ENCODE measurements around the gene EPHA7.

EPHA7 gene

DNA sequence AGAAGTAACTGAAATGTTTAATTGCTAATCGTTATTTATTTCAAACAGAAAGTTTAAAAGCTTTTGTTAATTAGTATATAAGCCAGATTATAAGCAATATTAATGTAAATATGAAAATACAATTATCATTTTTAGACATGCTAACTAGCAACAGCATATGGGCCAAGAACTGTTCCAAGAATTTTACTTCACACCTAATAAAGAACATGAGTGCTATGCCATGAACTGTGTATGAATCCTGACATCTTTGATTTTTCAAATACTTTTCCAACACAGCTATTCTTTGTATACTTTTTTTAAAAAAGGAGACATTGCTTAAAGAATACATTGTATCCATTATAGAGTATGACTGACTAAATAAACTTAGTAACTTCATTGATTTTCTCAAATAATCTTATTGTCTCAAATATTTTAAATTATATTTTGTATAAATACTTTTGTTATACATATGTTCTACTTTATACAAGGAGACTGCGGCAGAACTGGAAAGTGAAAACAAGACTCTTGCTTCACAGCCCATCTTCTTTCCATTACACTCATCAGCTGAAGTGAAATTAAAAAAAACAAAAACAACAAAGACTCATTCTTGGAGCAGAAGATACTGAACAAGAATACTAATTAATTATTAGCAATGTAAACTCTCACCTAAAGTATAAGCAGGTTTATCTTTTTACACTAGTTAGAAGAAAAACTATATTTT lies 89.9 kb downstream of the EPHA7 start:
- CTCF ChIA-PET: no interaction called here
- Histone ChIP-seq H3K9me3 (ENCODE audit: control insufficient read depth, insufficient read depth, low read depth, low read length) (no peaks in the 10 kb centered on the region), H3K36me3 (ENCODE audit: control insufficient read depth in 2 of 2, insufficient read depth in 1 of 2, low read length in 2 of 2) (peaks cover 6 to 7% of the 10 kb centered on the region in 2 experiments; a peak in 2 of 3 replicates), H3K4me1 (ENCODE audit: control insufficient read depth, insufficient read depth, low read length) (no peaks in the 10 kb centered on the region), H3K4me3 (ENCODE audit: low read depth, low read length) (no peak overlapping the region), H3K27ac (ENCODE audit: extremely low read depth, low read depth, low read length) (no peak overlapping the region)
- TF ChIP-seq ZNF16 (tag by site-specific recombination; IDR thresholded peaks at IDR 0.05; ENCODE audit: low read depth) (no peak), ZNF677 (tag by site-specific recombination; IDR thresholded peaks at IDR 0.05) (no peak), CTCF (tag by site-specific recombination; IDR thresholded peaks at IDR 0.05) (no peak), GLI2 (tag by site-specific recombination; IDR thresholded peaks at IDR 0.05; ENCODE audit: borderline replicate concordance, low read depth) (no peak), GLI4 (tag by site-specific recombination; IDR thresholded peaks at IDR 0.05) (no peak)
- TF ChIP-seq, protein P1, sequence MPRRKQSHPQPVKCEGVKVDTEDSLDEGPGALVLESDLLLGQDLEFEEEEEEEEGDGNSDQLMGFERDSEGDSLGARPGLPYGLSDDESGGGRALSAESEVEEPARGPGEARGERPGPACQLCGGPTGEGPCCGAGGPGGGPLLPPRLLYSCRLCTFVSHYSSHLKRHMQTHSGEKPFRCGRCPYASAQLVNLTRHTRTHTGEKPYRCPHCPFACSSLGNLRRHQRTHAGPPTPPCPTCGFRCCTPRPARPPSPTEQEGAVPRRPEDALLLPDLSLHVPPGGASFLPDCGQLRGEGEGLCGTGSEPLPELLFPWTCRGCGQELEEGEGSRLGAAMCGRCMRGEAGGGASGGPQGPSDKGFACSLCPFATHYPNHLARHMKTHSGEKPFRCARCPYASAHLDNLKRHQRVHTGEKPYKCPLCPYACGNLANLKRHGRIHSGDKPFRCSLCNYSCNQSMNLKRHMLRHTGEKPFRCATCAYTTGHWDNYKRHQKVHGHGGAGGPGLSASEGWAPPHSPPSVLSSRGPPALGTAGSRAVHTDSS (tag by site-specific recombination; IDR thresholded peaks at IDR 0.05): no peak
- TF ChIP-seq, protein P2, sequence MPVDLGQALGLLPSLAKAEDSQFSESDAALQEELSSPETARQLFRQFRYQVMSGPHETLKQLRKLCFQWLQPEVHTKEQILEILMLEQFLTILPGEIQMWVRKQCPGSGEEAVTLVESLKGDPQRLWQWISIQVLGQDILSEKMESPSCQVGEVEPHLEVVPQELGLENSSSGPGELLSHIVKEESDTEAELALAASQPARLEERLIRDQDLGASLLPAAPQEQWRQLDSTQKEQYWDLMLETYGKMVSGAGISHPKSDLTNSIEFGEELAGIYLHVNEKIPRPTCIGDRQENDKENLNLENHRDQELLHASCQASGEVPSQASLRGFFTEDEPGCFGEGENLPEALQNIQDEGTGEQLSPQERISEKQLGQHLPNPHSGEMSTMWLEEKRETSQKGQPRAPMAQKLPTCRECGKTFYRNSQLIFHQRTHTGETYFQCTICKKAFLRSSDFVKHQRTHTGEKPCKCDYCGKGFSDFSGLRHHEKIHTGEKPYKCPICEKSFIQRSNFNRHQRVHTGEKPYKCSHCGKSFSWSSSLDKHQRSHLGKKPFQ (tag by site-specific recombination; IDR thresholded peaks at IDR 0.05): no peak
- POLR2A ChIA-PET: no interaction called here

- TF ChIP-seq ZNF501 (tag by site-specific recombination; IDR thresholded peaks at IDR 0.05): no peak
- TF ChIP-seq MYNN (tag by site-specific recombination; IDR thresholded peaks at IDR 0.05; ENCODE audit: borderline replicate concordance): no peak
- no peak for TF ChIP-seq ZBTB1 (tag by site-specific recombination; IDR thresholded peaks at IDR 0.05)
- TF ChIP-seq ZNF701 (tag by site-specific recombination; IDR thresholded peaks at IDR 0.05): no peak
- TF ChIP-seq ELK4 (IDR thresholded peaks at IDR 0.05; ENCODE audit: borderline replicate concordance, low read depth, low read length): no peak
- TF ChIP-seq ZSCAN23 (tag by site-specific recombination; IDR thresholded peaks at IDR 0.05): no peak
- TF ChIP-seq OVOL3 (tag by site-specific recombination; IDR thresholded peaks at IDR 0.05): no peak
- TF ChIP-seq ZNF266 (tag by site-specific recombination; IDR thresholded peaks at IDR 0.05; ENCODE audit: low read depth): no peak
- CTCF ChIA-PET: no interaction called here
- POLR2A ChIA-PET: no interaction called here
- no peak overlapping the region for H3K27ac ChIP-seq (ENCODE audit: extremely low read depth, low read depth, low read length)
- H3K4me3 ChIP-seq (ENCODE audit: low read depth, low read length): no peak overlapping the region
- H3K9me3 ChIP-seq (ENCODE audit: control insufficient read depth, insufficient read depth, low read depth, low read length): no peaks in the 10 kb centered on the region
- H3K4me1 ChIP-seq (ENCODE audit: control insufficient read depth, insufficient read depth, low read length): no peaks in the 10 kb centered on the region
- H3K36me3 ChIP-seq (ENCODE audit: control insufficient read depth in 2 of 2, insufficient read depth in 1 of 2, low read length in 2 of 2): peaks cover 0 to 3% of the 10 kb centered on the region in 2 experiments; a peak in 1 of 3 replicates
Measured at GRCh38 chr6:93327857-93328256, 91.5 kb downstream of the EPHA7 start.

DNA sequence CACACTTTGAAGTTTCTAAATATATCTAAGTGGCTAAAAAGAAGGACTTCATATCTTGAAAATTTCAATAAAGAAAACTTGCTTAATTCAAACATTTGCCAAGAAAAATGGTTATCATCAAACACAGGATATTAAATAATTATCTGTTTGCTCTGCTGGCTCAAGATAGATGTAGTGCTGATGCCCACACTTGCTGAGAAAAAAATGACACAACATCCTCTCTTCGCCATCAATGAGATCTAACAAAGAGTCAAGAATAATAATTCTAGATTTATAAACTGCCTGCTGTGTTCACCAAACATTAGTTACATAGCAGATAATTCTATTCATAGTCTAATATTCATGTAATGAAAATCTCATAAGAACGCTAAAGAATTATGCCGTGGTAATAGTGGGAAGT lies 93.6 kb downstream of the EPHA7 start:
- Histone ChIP-seq H3K4me3 (ENCODE audit: low read depth, low read length) (no peak overlapping the region), H3K36me3 (ENCODE audit: control insufficient read depth in 2 of 2, insufficient read depth in 1 of 2, low read length in 2 of 2) (no peaks in the 10 kb centered on the region; a peak in 1 of 3 replicates), H3K4me1 (ENCODE audit: control insufficient read depth, insufficient read depth, low read length) (no peaks in the 10 kb centered on the region), H3K27ac (ENCODE audit: extremely low read depth, low read depth, low read length) (no peak overlapping the region), H3K9me3 (ENCODE audit: control insufficient read depth, insufficient read depth, low read depth, low read length) (no peaks in the 10 kb centered on the region)
- ChIA-PET CTCF (interaction anchor here (1.6 kb wide), 1 partner anchor 98 kb away, joined by 6 read pairs; no protein-coding TSS in a partner anchor), POLR2A (no interaction called here)
- TF ChIP-seq MZF1 (tag by site-specific recombination; IDR thresholded peaks at IDR 0.05; ENCODE audit: borderline replicate concordance): no peak
- no peak for TF ChIP-seq IKZF3 (tag by site-specific recombination; IDR thresholded peaks at IDR 0.05)
- no peak for TF ChIP-seq ZNF221 (tag by site-specific recombination; IDR thresholded peaks at IDR 0.05; ENCODE audit: borderline replicate concordance)
- TF ChIP-seq SP3 (tag by site-specific recombination; IDR thresholded peaks at IDR 0.05): no peak
- TF ChIP-seq ZNF138 (tag by site-specific recombination; IDR thresholded peaks at IDR 0.05; ENCODE audit: borderline replicate concordance): no peak
- TF ChIP-seq, protein P3, sequence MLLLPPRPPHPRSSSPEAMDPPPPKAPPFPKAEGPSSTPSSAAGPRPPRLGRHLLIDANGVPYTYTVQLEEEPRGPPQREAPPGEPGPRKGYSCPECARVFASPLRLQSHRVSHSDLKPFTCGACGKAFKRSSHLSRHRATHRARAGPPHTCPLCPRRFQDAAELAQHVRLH (tag by site-specific recombination; IDR thresholded peaks at IDR 0.05): no peak
- TF ChIP-seq ZBTB6 (tag by site-specific recombination; IDR thresholded peaks at IDR 0.05): no peak
- TF ChIP-seq ZFP69B (tag by site-specific recombination; IDR thresholded peaks at IDR 0.05): no peak
- TF ChIP-seq SP2 (tag by site-specific recombination; IDR thresholded peaks at IDR 0.05): no peak
- TF ChIP-seq SCRT1 (tag by site-specific recombination; IDR thresholded peaks at IDR 0.05; ENCODE audit: borderline replicate concordance): no peak
